GM12874 (cell line): ENCODE data around the gene CREB3.

Experiments
- TF ChIP-seq, protein P1 (sequence below): IDR thresholded peaks from 2 replicates; pipeline ENCODE4 v1.5.1; 2011; ENCODE audit warnings: low read depth, mild to moderate bottlenecking, control low read depth, low read length, moderate library complexity; ENCODE audit not compliant: insufficient read depth

Gene CREB3

DNA sequence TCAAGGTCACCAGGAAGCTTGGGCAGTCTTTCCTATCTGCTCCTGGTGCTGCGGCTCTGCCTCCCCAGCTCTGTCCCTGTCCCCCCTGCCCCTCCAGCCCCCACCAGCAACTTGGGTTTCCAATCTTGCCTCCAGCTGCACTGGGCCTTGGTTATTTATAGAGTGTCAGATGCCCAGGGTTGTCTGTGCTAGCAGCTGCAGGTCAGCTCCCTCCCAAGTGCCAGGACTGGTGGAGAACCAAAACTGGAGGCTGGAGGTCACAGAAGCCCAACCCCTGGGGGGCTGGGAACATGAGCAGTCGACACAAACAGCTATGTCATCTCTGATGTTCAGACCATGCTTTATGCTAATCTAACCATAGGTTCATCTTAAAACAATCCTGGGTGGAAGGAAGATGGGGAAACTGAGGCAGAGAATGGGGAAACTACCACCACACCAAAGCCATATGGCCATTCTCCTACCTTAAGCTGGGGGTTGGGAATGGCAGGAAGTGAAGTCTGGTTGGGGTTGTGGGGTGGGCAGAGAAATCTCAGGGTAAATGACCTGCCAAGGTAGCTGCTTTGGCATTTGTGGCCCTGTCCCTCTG, 44.4 kb upstream of the CREB3 start:
- TF ChIP-seq, protein P1, sequence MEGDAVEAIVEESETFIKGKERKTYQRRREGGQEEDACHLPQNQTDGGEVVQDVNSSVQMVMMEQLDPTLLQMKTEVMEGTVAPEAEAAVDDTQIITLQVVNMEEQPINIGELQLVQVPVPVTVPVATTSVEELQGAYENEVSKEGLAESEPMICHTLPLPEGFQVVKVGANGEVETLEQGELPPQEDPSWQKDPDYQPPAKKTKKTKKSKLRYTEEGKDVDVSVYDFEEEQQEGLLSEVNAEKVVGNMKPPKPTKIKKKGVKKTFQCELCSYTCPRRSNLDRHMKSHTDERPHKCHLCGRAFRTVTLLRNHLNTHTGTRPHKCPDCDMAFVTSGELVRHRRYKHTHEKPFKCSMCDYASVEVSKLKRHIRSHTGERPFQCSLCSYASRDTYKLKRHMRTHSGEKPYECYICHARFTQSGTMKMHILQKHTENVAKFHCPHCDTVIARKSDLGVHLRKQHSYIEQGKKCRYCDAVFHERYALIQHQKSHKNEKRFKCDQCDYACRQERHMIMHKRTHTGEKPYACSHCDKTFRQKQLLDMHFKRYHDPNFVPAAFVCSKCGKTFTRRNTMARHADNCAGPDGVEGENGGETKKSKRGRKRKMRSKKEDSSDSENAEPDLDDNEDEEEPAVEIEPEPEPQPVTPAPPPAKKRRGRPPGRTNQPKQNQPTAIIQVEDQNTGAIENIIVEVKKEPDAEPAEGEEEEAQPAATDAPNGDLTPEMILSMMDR = no peak

DNA sequence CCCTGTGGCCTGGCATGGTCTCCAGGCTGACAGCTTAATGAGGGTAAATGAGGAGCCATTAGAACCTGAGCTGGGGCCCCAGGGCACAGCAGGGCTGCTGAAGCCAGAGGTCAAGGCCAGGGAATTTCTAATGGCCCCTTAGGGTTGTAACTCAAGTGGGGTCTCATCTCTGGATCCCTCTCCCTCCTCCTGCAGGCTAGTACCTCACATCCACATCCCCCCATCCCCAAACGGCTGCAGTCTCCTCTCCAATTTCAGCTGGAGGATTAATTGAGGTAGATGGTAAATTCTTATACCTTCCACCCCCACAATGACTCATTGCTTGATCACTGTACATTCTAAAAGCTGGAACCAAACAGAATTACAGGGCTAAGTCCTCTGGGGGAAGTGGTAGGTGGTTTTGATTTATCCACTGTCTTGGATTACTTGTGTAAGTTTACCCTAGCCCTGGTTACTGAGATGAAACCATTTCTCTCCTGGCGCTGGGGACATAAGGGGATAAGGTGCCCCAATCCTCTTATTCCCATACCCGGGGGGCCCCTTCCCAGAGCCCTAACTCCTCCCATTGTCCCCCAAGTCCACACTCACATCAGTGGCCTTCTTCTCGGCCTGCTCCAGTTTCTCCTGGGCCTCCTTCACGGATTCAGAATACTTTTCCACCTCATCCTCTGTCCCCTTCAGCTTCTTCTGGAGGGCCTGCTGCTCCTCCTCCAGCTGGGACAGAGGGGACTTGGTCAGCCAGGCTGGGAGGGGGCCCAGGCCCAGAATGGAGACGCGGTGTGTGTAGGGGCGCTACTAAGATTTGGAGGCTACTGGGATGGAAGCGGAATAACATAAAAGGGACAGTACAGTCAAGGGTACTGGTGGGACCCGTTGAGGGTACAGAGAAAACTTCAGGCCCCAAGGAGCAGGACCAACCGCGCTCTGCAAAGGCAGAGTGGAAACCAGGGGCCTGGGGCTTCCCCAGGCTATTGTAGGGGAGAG, 43.6 kb upstream of the CREB3 start:
- TF ChIP-seq, protein P1 = no peak

DNA sequence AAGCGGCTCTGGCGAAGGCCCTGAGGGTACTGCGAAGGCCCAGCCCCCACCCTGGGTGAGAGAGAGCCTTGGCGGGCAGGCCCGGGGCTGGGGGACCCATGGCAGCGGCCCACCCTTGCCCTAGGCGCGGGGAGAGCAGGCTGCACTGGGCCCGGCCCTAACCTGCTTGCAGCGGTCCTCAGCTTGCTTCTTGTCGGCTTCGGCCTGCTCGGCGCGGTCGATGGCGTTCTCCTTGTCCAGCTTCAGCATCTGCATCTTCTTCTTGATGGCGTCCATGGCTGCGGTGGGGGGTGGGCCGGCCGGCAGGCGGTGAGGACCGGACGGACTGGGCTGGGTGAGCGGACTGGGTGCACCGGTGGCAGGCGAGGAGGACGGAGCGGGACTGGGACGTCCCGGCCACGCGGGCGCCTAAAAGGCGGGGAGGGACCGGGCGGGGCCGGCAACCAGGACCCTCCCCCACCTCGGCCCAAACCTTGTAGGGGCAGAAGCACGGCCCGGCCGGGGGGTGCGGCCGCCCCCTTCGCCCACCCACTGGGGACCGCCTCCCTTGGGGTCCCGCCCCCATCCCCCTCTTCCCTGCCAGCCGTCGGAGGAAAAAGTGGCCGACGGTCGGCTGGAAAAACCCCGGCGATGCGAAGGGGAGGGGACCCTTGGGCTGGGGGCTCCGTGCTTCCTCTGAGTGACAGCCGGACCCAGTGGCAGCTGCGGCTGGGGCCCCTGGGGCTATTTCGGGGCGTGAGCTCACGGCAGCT, 42.7 kb upstream of the CREB3 start, which contains the start of gene TPM2:
Gene TPM2 (minus strand): TSS at position 384 of the 752 bp plus-strand sequence. CDS start 108 bp downstream, at position 276.
- TF ChIP-seq, protein P1 = no peak

DNA sequence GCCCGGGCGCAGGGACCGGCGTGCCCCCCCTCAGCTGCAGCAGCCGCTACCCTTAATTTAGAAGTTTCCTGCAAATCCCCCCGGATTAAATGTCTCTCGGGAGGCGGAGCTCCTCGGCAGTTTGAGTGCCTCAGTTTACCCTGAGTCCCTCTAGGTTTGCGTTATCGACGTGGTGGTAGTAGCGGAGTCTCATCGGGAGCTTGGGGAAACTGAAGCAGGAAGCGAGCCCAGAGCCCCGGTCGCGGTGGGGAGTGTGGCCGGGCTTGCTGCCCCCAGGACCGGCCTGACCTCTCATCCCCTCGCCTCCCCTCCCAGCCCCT, 42.2 kb upstream of the CREB3 start:
- TF ChIP-seq, protein P1 = no peak

DNA sequence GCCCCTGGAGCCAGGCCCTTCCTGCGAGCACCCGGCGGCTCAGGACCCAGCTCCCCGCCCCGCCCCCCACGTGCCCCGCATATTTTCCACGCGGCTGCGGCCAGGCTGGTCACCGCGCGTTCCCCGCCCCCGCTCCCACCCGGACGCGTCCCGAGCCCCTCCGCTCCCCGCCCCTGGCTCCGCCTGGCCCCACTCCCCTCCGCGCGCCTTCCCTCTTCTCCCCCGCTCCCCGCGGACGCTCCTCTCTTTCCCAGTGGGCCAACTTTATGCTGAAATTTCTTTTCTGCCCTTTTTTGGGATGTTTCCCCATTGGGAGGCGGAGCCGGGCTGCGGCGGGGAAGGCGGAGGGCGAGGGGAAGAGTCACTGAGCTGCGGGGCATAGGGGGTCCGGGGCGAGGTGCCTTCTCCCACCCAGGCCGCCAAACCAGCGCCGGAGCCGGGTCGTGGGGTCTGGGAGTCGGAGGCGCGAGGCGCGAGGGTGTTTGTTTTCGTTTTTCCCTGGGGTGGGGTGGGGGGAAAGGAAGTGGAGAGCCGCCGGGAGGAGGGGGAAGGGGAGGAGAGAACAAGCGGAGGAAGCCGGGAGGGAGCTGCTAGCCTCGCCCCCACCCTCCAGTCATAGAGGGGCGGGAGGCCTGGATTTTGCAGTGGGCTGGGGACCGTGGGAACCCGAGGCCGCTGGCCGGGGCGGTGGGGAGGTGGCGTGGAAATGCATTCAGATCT, 41.7 kb upstream of the CREB3 start:
- TF ChIP-seq, protein P1 = no peak

DNA sequence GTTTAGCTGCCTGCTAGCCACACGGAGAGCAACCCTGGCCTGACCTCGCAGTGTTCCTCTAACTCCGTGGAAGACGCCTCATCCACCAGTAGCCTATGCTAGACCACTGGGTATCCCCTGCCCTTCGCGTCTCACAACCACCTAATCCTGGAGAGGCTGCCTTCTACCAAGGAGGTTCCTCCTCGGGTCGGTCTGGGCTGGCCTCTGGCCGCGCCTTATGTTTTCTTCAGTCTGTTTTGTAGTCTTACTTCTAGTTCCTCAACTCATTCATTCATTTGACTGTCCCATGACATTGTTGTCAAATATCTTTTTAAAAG, 41.2 kb upstream of the CREB3 start:
- TF ChIP-seq, protein P1 = no peak

DNA sequence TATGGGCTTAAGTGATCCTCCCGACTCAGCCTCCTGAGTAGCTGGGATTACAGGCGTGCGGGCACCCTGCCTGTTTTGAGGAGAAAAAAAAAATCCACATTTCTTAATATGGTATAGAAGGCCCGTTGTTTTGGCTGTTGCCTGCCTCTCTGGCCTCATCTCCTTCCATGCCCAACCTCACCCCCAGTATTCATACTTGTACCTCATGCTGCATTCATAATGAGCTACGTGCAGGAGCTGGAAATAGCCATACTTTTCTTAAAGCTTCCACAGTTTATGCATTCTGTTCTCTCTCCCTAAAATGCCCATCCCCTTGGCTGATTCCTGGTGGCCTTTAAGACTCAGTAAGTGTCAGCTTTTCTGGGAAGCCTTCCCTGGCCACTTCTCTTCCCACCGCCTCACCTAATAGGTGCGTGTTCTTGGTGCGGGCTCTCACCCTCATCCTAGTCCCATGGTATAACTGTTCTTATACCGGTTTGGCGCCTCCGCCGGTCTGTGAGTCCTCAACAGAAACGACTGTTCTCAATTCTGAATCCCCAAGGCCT, 40.6 kb upstream of the CREB3 start:
- TF ChIP-seq, protein P1 = no peak
